OCI-LY3 (cell line): ENCODE measurements around the gene AFF2.

Experiments
- H2AFZ ChIP-seq: fragments of 200-600, 300-600 bp; shearing (Covaris generic); 2 replicates; pipeline ENCODE4 v1.6.0; 2014; ENCODE audit warnings: antibody characterized with exemption, low read depth, low read length
- H3K27ac ChIP-seq: fragments of 200-600, 300-600 bp; sonication (generic); 2 replicates; pipeline ENCODE4 v1.5.1; 2014; ENCODE audit warnings: mild to moderate bottlenecking, low read length, moderate library complexity, mixed read lengths
- H3K27me3 ChIP-seq: fragments of 200-600, 300-600 bp; sonication (generic); 2 replicates; pipeline ENCODE4 v1.6.1; 2014; ENCODE audit warnings: low read depth, low read length, mixed read lengths
- H3K36me3 ChIP-seq: fragments of 200-600, 300-600 bp; sonication (generic); replicated peaks from 2 replicates; pipeline ENCODE3; 2014; ENCODE audit warnings: low read depth, low read length, mixed read lengths
- H3K4me1 ChIP-seq: fragments of 300-600, 200-600 bp; sonication (generic); 2 replicates; pipeline ENCODE4 v1.6.1; 2014; ENCODE audit warnings: low read length, mixed read lengths
- H3K4me2 ChIP-seq: fragments of 200-600, 300-600 bp; sonication (generic); 2 replicates; pipeline ENCODE4 v1.6.1; 2014; ENCODE audit warnings: low read length, mixed read lengths
- H3K4me3 ChIP-seq: fragments of 300-600, 200-600 bp; sonication (generic); 2 replicates; pipeline ENCODE4 v1.5.1; 2014; ENCODE audit warnings: antibody characterized with exemption, mild to moderate bottlenecking, low read length, moderate library complexity
- H3K79me2 ChIP-seq: fragments of 300-600, 200-600 bp; shearing (Covaris generic); 2 replicates; pipeline ENCODE4 v1.6.1; 2014; ENCODE audit warnings: mild to moderate bottlenecking, low read length, mixed read lengths
- H3K9ac ChIP-seq: fragments of 300-600, 200-600 bp; shearing (Covaris generic); 2 replicates; pipeline ENCODE4 v1.6.0; 2014; ENCODE audit warnings: mild to moderate bottlenecking, low read length, moderate library complexity
- H3K9me3 ChIP-seq: fragments of 200-600, 300-600 bp; shearing (Covaris generic); 2 replicates; pipeline ENCODE4 v1.6.1; 2014; ENCODE audit warnings: low read length, mixed read lengths; ENCODE audit not compliant: insufficient read depth
- H4K20me1 ChIP-seq: fragments of 200-600, 300-600 bp; sonication (generic); 2 replicates; pipeline ENCODE4 v1.6.1; 2016; ENCODE audit warnings: low read length, mixed read lengths; ENCODE audit not compliant: insufficient read depth
- CTCF ChIP-seq: fragments of 200-600, 300-600 bp; sonication (generic); IDR thresholded peaks from 2 replicates; pipeline ENCODE4 v1.5.1; 2014; ENCODE audit warnings: antibody characterized with exemption, low read length, low read depth
- EZH2phosphoT487 ChIP-seq: fragments of 200-600 bp; shearing (Covaris generic); IDR thresholded peaks from 2 replicates; pipeline ENCODE4 v1.6.1; 2018; ENCODE audit warnings: antibody characterized with exemption, mixed run types, low read depth

Gene AFF2

GRCh38 chrX:148698221-148698620 lies 197.8 kb downstream of the AFF2 start:
- no peak overlapping the region for H2AFZ ChIP-seq
- H3K27ac ChIP-seq, result no peak overlapping the region
- no peaks in the 10 kb centered on the region for H3K9me3 ChIP-seq
- no peak overlapping the region for H3K4me3 ChIP-seq
- no peaks in the 10 kb centered on the region for H3K36me3 ChIP-seq
- H3K4me2 ChIP-seq, result no peak overlapping the region
- H3K27me3 ChIP-seq, result no peaks in the 10 kb centered on the region
- H3K79me2 ChIP-seq, result no peaks in the 10 kb centered on the region
- H3K9ac ChIP-seq, result no peak overlapping the region
- no peaks in the 10 kb centered on the region for H3K4me1 ChIP-seq
- no peaks in the 10 kb centered on the region for H4K20me1 ChIP-seq
- TF ChIP-seq EZH2phosphoT487 (no peak), CTCF (no peak)

GRCh38 chrX:148700021-148700420 lies 199.6 kb downstream of the AFF2 start:
- Histone ChIP-seq H2AFZ (no peak overlapping the region), H3K27me3 (no peaks in the 10 kb centered on the region), H3K79me2 (no peaks in the 10 kb centered on the region), H3K36me3 (no peaks in the 10 kb centered on the region), H3K27ac (no peak overlapping the region), H3K4me3 (no peak overlapping the region), H3K4me2 (no peak overlapping the region), H3K9me3 (no peaks in the 10 kb centered on the region), H3K9ac (no peak overlapping the region), H4K20me1 (no peaks in the 10 kb centered on the region), H3K4me1 (no peaks in the 10 kb centered on the region)
- TF ChIP-seq EZH2phosphoT487 (no peak), CTCF (no peak)

- Histone ChIP-seq H3K27me3 (no peaks in the 10 kb centered on the region), H3K9ac (no peak overlapping the region), H3K79me2 (no peaks in the 10 kb centered on the region), H4K20me1 (no peaks in the 10 kb centered on the region), H2AFZ (no peak overlapping the region), H3K36me3 (no peaks in the 10 kb centered on the region), H3K27ac (no peak overlapping the region), H3K9me3 (no peaks in the 10 kb centered on the region), H3K4me2 (no peak overlapping the region), H3K4me3 (no peak overlapping the region), H3K4me1 (no peaks in the 10 kb centered on the region)
- TF ChIP-seq CTCF (no peak), EZH2phosphoT487 (no peak)
Observed at GRCh38 chrX:148713981-148714380, 213.6 kb downstream of the AFF2 start.

- no peak for TF ChIP-seq CTCF
- no peaks in the 10 kb centered on the region for H3K27me3 ChIP-seq
- no peak overlapping the region for H3K4me2 ChIP-seq
- H3K9me3 ChIP-seq, result no peaks in the 10 kb centered on the region
- H3K4me1 ChIP-seq, result no peaks in the 10 kb centered on the region
- H3K27ac ChIP-seq, result no peak overlapping the region
- H2AFZ ChIP-seq, result no peak overlapping the region
- H3K79me2 ChIP-seq, result no peaks in the 10 kb centered on the region
- no peaks in the 10 kb centered on the region for H3K36me3 ChIP-seq
- H3K9ac ChIP-seq, result no peak overlapping the region
- no peak overlapping the region for H3K4me3 ChIP-seq
- no peaks in the 10 kb centered on the region for H4K20me1 ChIP-seq
Observed at GRCh38 chrX:148715361-148715760, 214.9 kb downstream of the AFF2 start.
